Thoracic aorta (tissue), 2 donors: ENCODE data around the gene ARL14EPL. TPM values are rescaled to one million over a fixed set of nuclear protein-coding genes. Genes with fewer than 3 reads are reported as not detected.

Experiments used
- ATAC-seq: fragments of 150-250 bp; one replicate; pipeline ENCODE4 v1.8.0; 2017; ENCODE audit warnings: low read depth; ENCODE audit not compliant: insufficient number of reproducible peaks, low FRiP score
- DNase-seq: peaks from one replicate; pipeline ENCODE4 v3.0.0-alpha.2; 2020; ENCODE audit warnings: low spot score
- H3K27ac ChIP-seq, 2 donors: fragments of 200-600 bp; sonication (generic); 1 replicate in 1 of 2; 2 replicates in 1 of 2; pipeline ENCODE4 v1.5.1; 2016; ENCODE audit warnings: mild to moderate bottlenecking in 2 of 2, moderate library complexity in 2 of 2
- H3K27me3 ChIP-seq: fragments of 200-600 bp; sonication (generic); replicated peaks from 2 replicates; pipeline ENCODE4 v1.6.0; 2016; ENCODE audit warnings: mild to moderate bottlenecking; ENCODE audit not compliant: insufficient read depth
- H3K36me3 ChIP-seq: fragments of 200-600 bp; sonication (generic); one replicate; pipeline ENCODE4 v1.5.1; 2016
- H3K4me1 ChIP-seq, 2 donors: fragments of 200-600 bp; sonication (generic); 1 replicate in 1 of 2; 2 replicates in 1 of 2; pipeline versions ENCODE4 v1.5.1 to v1.6.0; 2016; ENCODE audit warnings: low read depth in 2 of 2, mild to moderate bottlenecking in 1 of 2; ENCODE audit not compliant: control insufficient read depth in 1 of 2
- H3K4me3 ChIP-seq: fragments of 200-600 bp; sonication (generic); 2 replicates; pipeline ENCODE4 v1.5.1; 2016; ENCODE audit warnings: mild to moderate bottlenecking
- H3K9me3 ChIP-seq: fragments of 200-600 bp; sonication (generic); 2 replicates; pipeline ENCODE4 v1.5.1; 2016
- CTCF ChIP-seq: fragments of 200-600 bp; sonication (generic); IDR thresholded peaks from one replicate; pipeline ENCODE4 v1.5.1; 2019; ENCODE audit warnings: antibody characterized with exemption
- total RNA-seq, 2 donors: library from RNA; depleted of rRNA; stranded (reverse); fragments of >200 nt; gene quantifications; one replicate each; pipeline versions ENCODE4 v1.1.0 to v1.2.3, GENCODE V29; 2016

The ARL14EPL gene
- total RNA-seq, 2 donors from 2014 or later = 1.7 TPM; not detected in 1

GRCh38 chr5:115995351-115995750 is 36.9 kb upstream of the ARL14EPL start:
- DNase-seq (no peak), ATAC-seq (no peak)
- TF ChIP-seq CTCF = no peak

GRCh38 chr5:116002116-116002906 is 30.0 kb upstream of the ARL14EPL start:
- TF ChIP-seq CTCF = no peak
- no peak for ATAC-seq
- H3K27me3 ChIP-seq = no peaks in the 10 kb centered on the region
- DNase-seq = no peak
- no peak overlapping the region for H3K27ac ChIP-seq
- no peak overlapping the region for H3K4me3 ChIP-seq
- H3K9me3 ChIP-seq = no peaks in the 10 kb centered on the region
- H3K36me3 ChIP-seq = no peaks in the 10 kb centered on the region
- peaks cover 3 to 6% of the 10 kb centered on the region in 2 donors for H3K4me1 ChIP-seq

More at GRCh38 chr5:115995351-115995750, 36.9 kb upstream of the ARL14EPL start:
- no peaks in the 10 kb centered on the region for H3K27me3 ChIP-seq
- H3K4me3 ChIP-seq = no peak overlapping the region
- H3K9me3 ChIP-seq = no peaks in the 10 kb centered on the region
- H3K4me1 ChIP-seq = peaks cover 5 to 11% of the 10 kb centered on the region in 2 donors
- no peaks in the 10 kb centered on the region for H3K36me3 ChIP-seq
- no peak overlapping the region for H3K27ac ChIP-seq

- ATAC-seq (no peak), DNase-seq (no peak)
- TF ChIP-seq CTCF = no peak
- no peak overlapping the region for H3K4me3 ChIP-seq
- peaks cover 3 to 6% of the 10 kb centered on the region in 2 donors for H3K4me1 ChIP-seq
- H3K9me3 ChIP-seq = no peaks in the 10 kb centered on the region
- H3K36me3 ChIP-seq = no peaks in the 10 kb centered on the region
- no peak overlapping the region for H3K27ac ChIP-seq
- H3K27me3 ChIP-seq = no peaks in the 10 kb centered on the region
Measured at GRCh38 chr5:116004248-116004647, 28.0 kb upstream of the ARL14EPL start.

- no peak for DNase-seq
- peaks cover 3 to 6% of the 10 kb centered on the region in 2 donors for H3K4me1 ChIP-seq
- no peaks in the 10 kb centered on the region for H3K36me3 ChIP-seq
- H3K4me3 ChIP-seq = no peak overlapping the region
- TF ChIP-seq CTCF = no peak
- no peak for ATAC-seq
- H3K27ac ChIP-seq = no peak overlapping the region
- H3K27me3 ChIP-seq = no peaks in the 10 kb centered on the region
- no peaks in the 10 kb centered on the region for H3K9me3 ChIP-seq
Measured at GRCh38 chr5:116009806-116010205, 22.5 kb upstream of the ARL14EPL start.

GRCh38 chr5:116011046-116011445 is 21.2 kb upstream of the ARL14EPL start:
- no peaks in the 10 kb centered on the region for H3K27me3 ChIP-seq
- H3K4me3 ChIP-seq = no peak overlapping the region
- no peak for TF ChIP-seq CTCF
- H3K27ac ChIP-seq = no peak overlapping the region
- no peaks in the 10 kb centered on the region for H3K9me3 ChIP-seq
- no peaks in the 10 kb centered on the region for H3K4me1 ChIP-seq
- no peak for DNase-seq
- no peaks in the 10 kb centered on the region for H3K36me3 ChIP-seq
- no peak for ATAC-seq
